SH-SY5Y (cell line): ENCODE data around the gene CSF2.

Experiments used
- GATA2 ChIP-seq: IDR thresholded peaks from 2 replicates; pipeline ENCODE4 v1.6.1; 2011; ENCODE audit warnings: mild to moderate bottlenecking, low read depth, low read length
- GATA3 ChIP-seq: IDR thresholded peaks from 2 replicates; pipeline ENCODE4 v1.6.1; 2011; ENCODE audit warnings: low read depth, mild to moderate bottlenecking, low read length, moderate library complexity

DNA sequence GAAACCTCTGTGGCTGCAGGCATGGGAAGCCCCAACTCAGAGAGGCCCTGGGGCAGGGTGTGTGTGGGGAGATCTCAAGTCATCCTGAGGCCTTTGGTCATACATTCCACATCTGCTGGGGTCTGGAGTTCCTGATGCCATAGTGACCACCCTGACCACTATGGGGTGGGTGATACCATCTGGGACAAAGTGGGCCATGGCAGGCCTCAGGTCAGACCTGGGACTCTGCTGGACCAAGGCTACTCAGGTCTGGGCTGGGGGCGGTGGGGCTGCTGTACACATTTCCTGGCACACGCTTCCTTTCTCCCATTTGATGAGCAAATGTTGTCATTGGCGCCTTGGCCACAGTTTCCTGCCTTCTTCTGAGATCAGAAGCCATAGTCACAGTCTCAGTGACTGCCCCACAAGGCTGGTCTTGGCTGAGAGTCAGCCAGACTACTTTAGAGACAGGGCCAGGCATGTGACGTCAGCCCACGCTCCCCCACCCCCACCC is 47.0 kb upstream of the CSF2 start:
- TF ChIP-seq GATA2 (no peak), GATA3 (no peak)
